Stimulated activated CD4-positive, alpha-beta T cell treated with anti-CD3 and anti-CD28 coated beads, Interleukin-15, amount 100 ng/mL, for 1 hour (primary cell): ENCODE data around the gene PPP4R3A.
"Not testable (repeated sequence)": the region's sequence is repeated elsewhere in the genome, so short reads cannot be mapped to it uniquely, and the experiment has no call there.

ENCODE experiments used
- DNase-seq, 2 donors: peaks; one replicate each; pipeline ENCODE4 v3.0.0-alpha.2; 2020; ENCODE audit warnings: low read depth in 1 of 2, low spot score in 1 of 2

Gene PPP4R3A

GRCh38 chr14:91506226-91506625, 3.9 kb downstream of the PPP4R3A start:
- DNase-seq, result no peak

GRCh38 chr14:91503000-91503504, 7.1 kb downstream of the PPP4R3A start:
- DNase-seq, result no peak

GRCh38 chr14:91501951-91502930, 7.9 kb downstream of the PPP4R3A start:
- DNase-seq, result no peak

GRCh38 chr14:91501348-91501747, 8.8 kb downstream of the PPP4R3A start:
- no peak for DNase-seq

GRCh38 chr14:91496790-91497189, 13.3 kb downstream of the PPP4R3A start:
- no peak for DNase-seq

- DNase-seq, result not testable (repeated sequence)
Measured at GRCh38 chr14:91494392-91495065, 15.6 kb downstream of the PPP4R3A start.

GRCh38 chr14:91493169-91493568, 16.9 kb downstream of the PPP4R3A start:
- DNase-seq, result no peak

GRCh38 chr14:91484744-91485143, 25.4 kb downstream of the PPP4R3A start:
- DNase-seq, result no peak

- DNase-seq, result no peak
Measured at GRCh38 chr14:91484186-91484585, 25.9 kb downstream of the PPP4R3A start.

- no peak for DNase-seq
Measured at GRCh38 chr14:91482263-91483013, 27.7 kb downstream of the PPP4R3A start.

- DNase-seq, result no peak
Measured at GRCh38 chr14:91477388-91477787, 32.7 kb downstream of the PPP4R3A start.

GRCh38 chr14:91473046-91473445, 37.1 kb downstream of the PPP4R3A start:
- no peak for DNase-seq

- DNase-seq, result no peak
Measured at GRCh38 chr14:91470216-91470615, 39.9 kb downstream of the PPP4R3A start.

GRCh38 chr14:91466192-91466591, 43.9 kb downstream of the PPP4R3A start:
- DNase-seq, result no peak

GRCh38 chr14:91464615-91465205, 45.4 kb downstream of the PPP4R3A start:
- DNase-seq, result no peak

- no peak for DNase-seq
Measured at GRCh38 chr14:91458612-91459011, 51.5 kb downstream of the PPP4R3A start.

GRCh38 chr14:91456283-91456682, 53.8 kb downstream of the PPP4R3A start:
- no peak for DNase-seq

GRCh38 chr14:91454580-91454979, 55.5 kb downstream of the PPP4R3A start:
- DNase-seq, result no peak

- no peak for DNase-seq
Measured at GRCh38 chr14:91454155-91454554, 56.0 kb downstream of the PPP4R3A start.

GRCh38 chr14:91453744-91454143, 56.4 kb downstream of the PPP4R3A start:
- DNase-seq, result no peak
